ENCODE data around the gene HSD11B2. TPM values are rescaled to one million over a fixed set of nuclear protein-coding genes. Genes with fewer than 3 reads are reported as not detected.

The HSD11B2 gene
- total and polyA plus RNA-seq, 10 of the 15 experiments (the other 5 are each of a cell fraction or from before 2014, with no cell fraction given), result 0.09 to 0.34 (median 0.21) TPM; not detected in 2

DNA sequence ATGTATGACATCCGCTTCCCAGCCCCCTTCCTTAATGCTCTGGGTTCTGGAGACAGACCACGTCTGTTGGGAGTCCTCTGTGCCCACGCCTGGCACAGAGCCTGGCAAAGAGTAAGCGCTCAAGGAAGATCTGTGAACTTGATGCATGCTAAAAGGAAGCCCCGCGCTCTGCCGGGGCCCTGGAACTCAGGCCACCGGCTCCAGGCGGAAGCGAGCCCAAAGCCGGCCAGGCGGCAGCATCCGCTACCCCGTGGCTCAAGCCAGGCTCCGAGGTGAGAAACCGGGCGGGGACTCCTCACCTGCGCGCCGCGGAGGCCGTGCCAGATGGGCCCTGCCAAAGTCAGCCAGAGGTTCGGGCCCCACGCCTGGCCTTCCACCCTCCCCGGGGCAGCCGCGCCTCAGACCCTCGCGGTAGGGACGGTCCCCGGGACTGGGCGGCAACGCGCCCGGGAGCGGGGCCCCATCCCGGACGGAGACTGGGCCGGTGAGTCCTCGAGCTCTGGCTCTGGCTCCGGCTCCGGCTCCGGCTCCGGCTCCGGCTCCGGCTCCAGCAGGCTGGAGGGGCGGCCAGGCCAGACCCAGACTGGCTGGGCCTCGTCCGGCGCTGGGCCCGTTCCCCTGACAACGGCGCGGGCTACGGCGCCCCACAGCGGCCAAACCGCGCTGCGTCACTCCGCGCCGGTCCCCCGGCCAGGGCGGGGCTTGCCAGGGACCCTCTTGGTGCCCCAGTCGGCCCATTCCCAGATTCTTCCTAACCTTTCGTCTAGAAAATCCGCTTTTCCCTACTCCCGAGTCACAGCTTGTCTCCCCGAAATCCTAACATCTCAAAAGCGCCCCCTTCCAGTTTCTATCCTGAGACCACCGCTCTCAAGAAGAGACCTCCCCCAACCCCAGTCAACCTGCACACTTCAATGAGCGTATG is 14.8 kb upstream of the HSD11B2 start, which contains the start of gene ZDHHC1 (continued):
- TF ChIP-seq, protein P1, sequence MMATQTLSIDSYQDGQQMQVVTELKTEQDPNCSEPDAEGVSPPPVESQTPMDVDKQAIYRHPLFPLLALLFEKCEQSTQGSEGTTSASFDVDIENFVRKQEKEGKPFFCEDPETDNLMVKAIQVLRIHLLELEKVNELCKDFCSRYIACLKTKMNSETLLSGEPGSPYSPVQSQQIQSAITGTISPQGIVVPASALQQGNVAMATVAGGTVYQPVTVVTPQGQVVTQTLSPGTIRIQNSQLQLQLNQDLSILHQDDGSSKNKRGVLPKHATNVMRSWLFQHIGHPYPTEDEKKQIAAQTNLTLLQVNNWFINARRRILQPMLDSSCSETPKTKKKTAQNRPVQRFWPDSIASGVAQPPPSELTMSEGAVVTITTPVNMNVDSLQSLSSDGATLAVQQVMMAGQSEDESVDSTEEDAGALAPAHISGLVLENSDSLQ (IDR thresholded peaks at IDR 0.05), result no peak; the same call in 1 of the 2 replicates
- TF ChIP-seq, protein P2, sequence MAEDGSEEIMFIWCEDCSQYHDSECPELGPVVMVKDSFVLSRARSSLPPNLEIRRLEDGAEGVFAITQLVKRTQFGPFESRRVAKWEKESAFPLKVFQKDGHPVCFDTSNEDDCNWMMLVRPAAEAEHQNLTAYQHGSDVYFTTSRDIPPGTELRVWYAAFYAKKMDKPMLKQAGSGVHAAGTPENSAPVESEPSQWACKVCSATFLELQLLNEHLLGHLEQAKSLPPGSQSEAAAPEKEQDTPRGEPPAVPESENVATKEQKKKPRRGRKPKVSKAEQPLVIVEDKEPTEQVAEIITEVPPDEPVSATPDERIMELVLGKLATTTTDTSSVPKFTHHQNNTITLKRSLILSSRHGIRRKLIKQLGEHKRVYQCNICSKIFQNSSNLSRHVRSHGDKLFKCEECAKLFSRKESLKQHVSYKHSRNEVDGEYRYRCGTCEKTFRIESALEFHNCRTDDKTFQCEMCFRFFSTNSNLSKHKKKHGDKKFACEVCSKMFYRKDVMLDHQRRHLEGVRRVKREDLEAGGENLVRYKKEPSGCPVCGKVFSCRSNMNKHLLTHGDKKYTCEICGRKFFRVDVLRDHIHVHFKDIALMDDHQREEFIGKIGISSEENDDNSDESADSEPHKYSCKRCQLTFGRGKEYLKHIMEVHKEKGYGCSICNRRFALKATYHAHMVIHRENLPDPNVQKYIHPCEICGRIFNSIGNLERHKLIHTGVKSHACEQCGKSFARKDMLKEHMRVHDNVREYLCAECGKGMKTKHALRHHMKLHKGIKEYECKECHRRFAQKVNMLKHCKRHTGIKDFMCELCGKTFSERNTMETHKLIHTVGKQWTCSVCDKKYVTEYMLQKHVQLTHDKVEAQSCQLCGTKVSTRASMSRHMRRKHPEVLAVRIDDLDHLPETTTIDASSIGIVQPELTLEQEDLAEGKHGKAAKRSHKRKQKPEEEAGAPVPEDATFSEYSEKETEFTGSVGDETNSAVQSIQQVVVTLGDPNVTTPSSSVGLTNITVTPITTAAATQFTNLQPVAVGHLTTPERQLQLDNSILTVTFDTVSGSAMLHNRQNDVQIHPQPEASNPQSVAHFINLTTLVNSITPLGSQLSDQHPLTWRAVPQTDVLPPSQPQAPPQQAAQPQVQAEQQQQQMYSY (CRISPR knock-in tag; IDR thresholded peaks at IDR 0.05), result no peak
- TF ChIP-seq ZZZ3 (IDR thresholded peaks at IDR 0.05; ENCODE audit: control insufficient read depth, insufficient read length, low read depth), result no peak
- peak; percentile 41 for TF ChIP-seq RAD21 (IDR thresholded peaks at IDR 0.05; ENCODE audit: insufficient read depth, low read depth, low read length)
- peak; percentile 64; the same call in 1 of the 2 replicates for TF ChIP-seq CREB1 (IDR thresholded peaks at IDR 0.05; ENCODE audit: low read depth)
- TF ChIP-seq FOXK2 (IDR thresholded peaks at IDR 0.05), result no peak
- TF ChIP-seq, protein P3, sequence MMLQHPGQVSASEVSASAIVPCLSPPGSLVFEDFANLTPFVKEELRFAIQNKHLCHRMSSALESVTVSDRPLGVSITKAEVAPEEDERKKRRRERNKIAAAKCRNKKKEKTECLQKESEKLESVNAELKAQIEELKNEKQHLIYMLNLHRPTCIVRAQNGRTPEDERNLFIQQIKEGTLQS (IDR thresholded peaks at IDR 0.05; ENCODE audit: borderline replicate concordance, extremely low read depth, low read depth, low read length), result no peak
- no peak for TF ChIP-seq BACH1 (IDR thresholded peaks at IDR 0.05; ENCODE audit: borderline replicate concordance)
- TF ChIP-seq, protein P4, sequence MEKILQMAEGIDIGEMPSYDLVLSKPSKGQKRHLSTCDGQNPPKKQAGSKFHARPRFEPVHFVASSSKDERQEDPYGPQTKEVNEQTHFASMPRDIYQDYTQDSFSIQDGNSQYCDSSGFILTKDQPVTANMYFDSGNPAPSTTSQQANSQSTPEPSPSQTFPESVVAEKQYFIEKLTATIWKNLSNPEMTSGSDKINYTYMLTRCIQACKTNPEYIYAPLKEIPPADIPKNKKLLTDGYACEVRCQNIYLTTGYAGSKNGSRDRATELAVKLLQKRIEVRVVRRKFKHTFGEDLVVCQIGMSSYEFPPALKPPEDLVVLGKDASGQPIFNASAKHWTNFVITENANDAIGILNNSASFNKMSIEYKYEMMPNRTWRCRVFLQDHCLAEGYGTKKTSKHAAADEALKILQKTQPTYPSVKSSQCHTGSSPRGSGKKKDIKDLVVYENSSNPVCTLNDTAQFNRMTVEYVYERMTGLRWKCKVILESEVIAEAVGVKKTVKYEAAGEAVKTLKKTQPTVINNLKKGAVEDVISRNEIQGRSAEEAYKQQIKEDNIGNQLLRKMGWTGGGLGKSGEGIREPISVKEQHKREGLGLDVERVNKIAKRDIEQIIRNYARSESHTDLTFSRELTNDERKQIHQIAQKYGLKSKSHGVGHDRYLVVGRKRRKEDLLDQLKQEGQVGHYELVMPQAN (conservative IDR thresholded peaks at IDR 0.05), result peak; percentile 85
- TF ChIP-seq TCF12 (IDR thresholded peaks at IDR 0.05; ENCODE audit: low read depth, low read length), result no peak
- no peak for TF ChIP-seq WRNIP1 (IDR thresholded peaks at IDR 0.05; ENCODE audit: borderline replicate concordance, low read depth, low read length)
- TF ChIP-seq HDAC2 (IDR thresholded peaks at IDR 0.05), result no peak
- no peak for TF ChIP-seq YBX1 (IDR thresholded peaks at IDR 0.05)
- TF ChIP-seq, protein P5, sequence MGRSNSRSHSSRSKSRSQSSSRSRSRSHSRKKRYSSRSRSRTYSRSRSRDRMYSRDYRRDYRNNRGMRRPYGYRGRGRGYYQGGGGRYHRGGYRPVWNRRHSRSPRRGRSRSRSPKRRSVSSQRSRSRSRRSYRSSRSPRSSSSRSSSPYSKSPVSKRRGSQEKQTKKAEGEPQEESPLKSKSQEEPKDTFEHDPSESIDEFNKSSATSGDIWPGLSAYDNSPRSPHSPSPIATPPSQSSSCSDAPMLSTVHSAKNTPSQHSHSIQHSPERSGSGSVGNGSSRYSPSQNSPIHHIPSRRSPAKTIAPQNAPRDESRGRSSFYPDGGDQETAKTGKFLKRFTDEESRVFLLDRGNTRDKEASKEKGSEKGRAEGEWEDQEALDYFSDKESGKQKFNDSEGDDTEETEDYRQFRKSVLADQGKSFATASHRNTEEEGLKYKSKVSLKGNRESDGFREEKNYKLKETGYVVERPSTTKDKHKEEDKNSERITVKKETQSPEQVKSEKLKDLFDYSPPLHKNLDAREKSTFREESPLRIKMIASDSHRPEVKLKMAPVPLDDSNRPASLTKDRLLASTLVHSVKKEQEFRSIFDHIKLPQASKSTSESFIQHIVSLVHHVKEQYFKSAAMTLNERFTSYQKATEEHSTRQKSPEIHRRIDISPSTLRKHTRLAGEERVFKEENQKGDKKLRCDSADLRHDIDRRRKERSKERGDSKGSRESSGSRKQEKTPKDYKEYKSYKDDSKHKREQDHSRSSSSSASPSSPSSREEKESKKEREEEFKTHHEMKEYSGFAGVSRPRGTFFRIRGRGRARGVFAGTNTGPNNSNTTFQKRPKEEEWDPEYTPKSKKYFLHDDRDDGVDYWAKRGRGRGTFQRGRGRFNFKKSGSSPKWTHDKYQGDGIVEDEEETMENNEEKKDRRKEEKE (IDR thresholded peaks at IDR 0.05), result no peak
- TF ChIP-seq IKZF1 (conservative IDR thresholded peaks at IDR 0.05), result peak; percentile 70
